HepG2 (cell line): ENCODE measurements around the gene C1QTNF12.

Experiments used
- CBX2 ChIP-seq, 2 experiments: fragments of 200-600 bp in 1 of 2; sonication (generic); formaldehyde crosslinking in 1 of 2; IDR thresholded peaks; 2 replicates each; pipeline versions ENCODE4 v1.7.0 to v1.8.1; 2018 to 2022; ENCODE audit warnings: low read depth in 2 of 2, low read length in 1 of 2, mild to moderate bottlenecking in 1 of 2, missing genetic modification reagents in 1 of 2
- FOSL1 ChIP-seq: sonication (generic); formaldehyde crosslinking; IDR thresholded peaks from 2 replicates; pipeline ENCODE4 v1.9.0; 2021; ENCODE audit warnings: missing genetic modification reagents, borderline replicate concordance
- IRX3 ChIP-seq: sonication (generic); formaldehyde crosslinking; IDR thresholded peaks from 2 replicates; pipeline ENCODE4 v1.8.1; 2023; ENCODE audit warnings: mild to moderate bottlenecking, low read depth, missing genetic modification reagents, borderline replicate concordance
- MLXIP ChIP-seq: sonication (generic); formaldehyde crosslinking; IDR thresholded peaks from 2 replicates; pipeline ENCODE4 v1.9.0; 2021; ENCODE audit warnings: missing genetic modification reagents, borderline replicate concordance
- NFE2L2 ChIP-seq: fragments of 150-350 bp; IDR thresholded peaks from 2 replicates; pipeline ENCODE4 v1.6.1; 2014; ENCODE audit warnings: low read length
- POLR2G ChIP-seq: fragments of 200-400 bp; formaldehyde crosslinking; IDR thresholded peaks from 2 replicates; pipeline ENCODE4 v1.6.1; 2018; ENCODE audit warnings: mild to moderate bottlenecking, low read depth, low read length, moderate library complexity
- PRMT3 ChIP-seq: sonication (generic); formaldehyde crosslinking; IDR thresholded peaks from 2 replicates; pipeline ENCODE4 v1.8.1; 2022; ENCODE audit warnings: low read depth, mild to moderate bottlenecking, moderate library complexity, missing genetic modification reagents, borderline replicate concordance
- ZNF362 ChIP-seq: sonication (generic); formaldehyde crosslinking; IDR thresholded peaks from 2 replicates; pipeline ENCODE4 v1.4.0; 2020; ENCODE audit warnings: missing genetic modification reagents, mild to moderate bottlenecking, borderline replicate concordance
- TF ChIP-seq, protein P1 (sequence below): fragments of 450-650 bp; IDR thresholded peaks from 2 replicates; pipeline ENCODE4 v1.6.1; 2017; ENCODE audit warnings: mild to moderate bottlenecking

DNA sequence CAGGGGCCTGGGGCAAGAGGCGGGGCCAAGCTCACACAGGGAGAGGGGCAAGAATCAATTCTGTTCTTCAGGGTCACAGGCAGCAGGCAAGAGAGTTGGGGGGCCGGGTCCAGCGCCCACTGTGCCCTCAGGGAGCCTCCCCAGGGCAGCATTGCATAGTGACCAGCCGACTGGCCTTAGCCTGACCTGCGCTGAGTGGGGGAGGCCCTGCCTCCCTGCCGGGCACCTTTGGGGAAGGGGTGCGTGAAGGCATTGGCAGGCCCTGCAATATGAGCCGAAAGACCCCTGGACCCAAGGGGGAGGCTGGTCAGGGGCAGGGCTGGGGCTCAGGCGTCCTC, 45.9 kb upstream of the C1QTNF12 start:
- no peak for TF ChIP-seq POLR2G
- TF ChIP-seq ZNF362 (CRISPR knock-in tag), result no peak
- TF ChIP-seq CBX2 (IDR thresholded peaks at IDR 0.05; ENCODE audit: low read depth, low read length), result no peak
- TF ChIP-seq CBX2 (CRISPR knock-in tag; IDR thresholded peaks at IDR 0.05; ENCODE audit: low read depth), result no peak
- TF ChIP-seq PRMT3, result no peak
- TF ChIP-seq, protein P1, sequence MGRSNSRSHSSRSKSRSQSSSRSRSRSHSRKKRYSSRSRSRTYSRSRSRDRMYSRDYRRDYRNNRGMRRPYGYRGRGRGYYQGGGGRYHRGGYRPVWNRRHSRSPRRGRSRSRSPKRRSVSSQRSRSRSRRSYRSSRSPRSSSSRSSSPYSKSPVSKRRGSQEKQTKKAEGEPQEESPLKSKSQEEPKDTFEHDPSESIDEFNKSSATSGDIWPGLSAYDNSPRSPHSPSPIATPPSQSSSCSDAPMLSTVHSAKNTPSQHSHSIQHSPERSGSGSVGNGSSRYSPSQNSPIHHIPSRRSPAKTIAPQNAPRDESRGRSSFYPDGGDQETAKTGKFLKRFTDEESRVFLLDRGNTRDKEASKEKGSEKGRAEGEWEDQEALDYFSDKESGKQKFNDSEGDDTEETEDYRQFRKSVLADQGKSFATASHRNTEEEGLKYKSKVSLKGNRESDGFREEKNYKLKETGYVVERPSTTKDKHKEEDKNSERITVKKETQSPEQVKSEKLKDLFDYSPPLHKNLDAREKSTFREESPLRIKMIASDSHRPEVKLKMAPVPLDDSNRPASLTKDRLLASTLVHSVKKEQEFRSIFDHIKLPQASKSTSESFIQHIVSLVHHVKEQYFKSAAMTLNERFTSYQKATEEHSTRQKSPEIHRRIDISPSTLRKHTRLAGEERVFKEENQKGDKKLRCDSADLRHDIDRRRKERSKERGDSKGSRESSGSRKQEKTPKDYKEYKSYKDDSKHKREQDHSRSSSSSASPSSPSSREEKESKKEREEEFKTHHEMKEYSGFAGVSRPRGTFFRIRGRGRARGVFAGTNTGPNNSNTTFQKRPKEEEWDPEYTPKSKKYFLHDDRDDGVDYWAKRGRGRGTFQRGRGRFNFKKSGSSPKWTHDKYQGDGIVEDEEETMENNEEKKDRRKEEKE, result no peak
- TF ChIP-seq IRX3 (CRISPR knock-in tag), result no peak
- no peak for TF ChIP-seq FOSL1
- TF ChIP-seq MLXIP (CRISPR knock-in tag), result no peak
- TF ChIP-seq NFE2L2, result no peak
